Astrocyte (in vitro differentiated cells and primary cell): ENCODE results near the gene RAD21L1. TPM values are rescaled to one million over a fixed set of nuclear protein-coding genes. Genes with fewer than 3 reads are reported as not detected.

Experiments used
- DNase-seq: peaks from one replicate; pipeline ENCODE4 v3.0.0-alpha.2; 2010; ENCODE audit warnings: low read depth
- FAIRE-seq: peaks from 2 replicates; lab custom pipeline; 2011; peaks lifted over from hg19 to GRCh38; lab: Jason Lieb, UNC
- H2AFZ ChIP-seq: 2 replicates; pipeline ENCODE4 v1.6.0; 2012; ENCODE audit warnings: low read depth, low read length, inconsistent platforms
- H3K27ac ChIP-seq: 2 replicates; pipeline ENCODE4 v1.5.1; 2011; ENCODE audit warnings: low read depth, low read length, inconsistent platforms
- H3K27me3 ChIP-seq: 2 replicates; pipeline ENCODE4 v1.6.0; 2011; ENCODE audit warnings: low read length, inconsistent platforms; ENCODE audit not compliant: insufficient read depth
- H3K36me3 ChIP-seq: 2 replicates; pipeline ENCODE4 v1.5.1; 2011; ENCODE audit warnings: low read length, inconsistent platforms; ENCODE audit not compliant: insufficient read depth
- H3K4me1 ChIP-seq: 2 replicates; pipeline ENCODE4 v1.5.1; 2011; ENCODE audit warnings: low read length, inconsistent platforms; ENCODE audit not compliant: insufficient read depth
- H3K4me2 ChIP-seq: 2 replicates; pipeline ENCODE4 v1.6.0; 2012; ENCODE audit warnings: low read length, inconsistent platforms
- H3K4me3 ChIP-seq: 2 replicates; pipeline ENCODE4 v1.5.1; 2011; ENCODE audit warnings: low read depth, mild to moderate bottlenecking, low read length, inconsistent platforms; ENCODE audit not compliant: insufficient read depth
- H3K79me2 ChIP-seq: 2 replicates; pipeline ENCODE4 v1.6.0; 2012; ENCODE audit warnings: mild to moderate bottlenecking, low read length, inconsistent platforms; ENCODE audit not compliant: insufficient read depth
- H3K9ac ChIP-seq: 2 replicates; pipeline ENCODE4 v1.6.0; 2012; ENCODE audit warnings: mild to moderate bottlenecking, low read length, inconsistent platforms
- H3K9me3 ChIP-seq: 2 replicates; pipeline ENCODE4 v1.5.1; 2012; ENCODE audit warnings: low read depth, mild to moderate bottlenecking, low read length, inconsistent platforms; ENCODE audit not compliant: insufficient read depth
- H4K20me1 ChIP-seq: 2 replicates; pipeline ENCODE4 v1.6.0; 2012; ENCODE audit warnings: low read length, inconsistent platforms; ENCODE audit not compliant: insufficient read depth
- H3K27ac Mint-ChIP-seq: one replicate; pipeline ENCODE4 v1.8.0; 2021; ENCODE audit warnings: mild to moderate bottlenecking, mixed read lengths; ENCODE audit not compliant: unreplicated experiment
- H3K27me3 Mint-ChIP-seq: one replicate; pipeline ENCODE4 v1.8.0; 2021; ENCODE audit warnings: low read depth, mixed read lengths; ENCODE audit not compliant: unreplicated experiment
- H3K36me3 Mint-ChIP-seq: one replicate; pipeline ENCODE4 v1.8.0; 2021; ENCODE audit warnings: low read depth, mixed read lengths; ENCODE audit not compliant: unreplicated experiment
- H3K4me1 Mint-ChIP-seq: one replicate; pipeline ENCODE4 v1.8.0; 2021; ENCODE audit warnings: low read depth, mixed read lengths; ENCODE audit not compliant: unreplicated experiment
- H3K4me3 Mint-ChIP-seq: one replicate; pipeline ENCODE4 v1.8.0; 2021; ENCODE audit warnings: mild to moderate bottlenecking, moderate library complexity, mixed read lengths; ENCODE audit not compliant: unreplicated experiment
- H3K9me3 Mint-ChIP-seq: one replicate; pipeline ENCODE4 v1.8.0; 2021; ENCODE audit warnings: mild to moderate bottlenecking, mixed read lengths; ENCODE audit not compliant: unreplicated experiment
- EZH2 ChIP-seq: IDR thresholded peaks from 2 replicates; pipeline ENCODE4 v1.6.1; 2012; ENCODE audit warnings: mild to moderate bottlenecking, low read length, inconsistent platforms; ENCODE audit not compliant: insufficient read depth
- total RNA-seq: library from RNA; stranded (reverse); gene quantifications from 2 replicates; pipeline ENCODE4 v1.2.1, GENCODE V29; 2021
- TF ChIP-seq, protein P1 (sequence below): IDR thresholded peaks from 2 replicates; pipeline ENCODE4 v1.5.1; 2011; ENCODE audit warnings: low read depth, mild to moderate bottlenecking, inconsistent platforms, low read length, moderate library complexity; ENCODE audit not compliant: insufficient read depth

The RAD21L1 gene
- total RNA-seq, 1 donor from 2014 or later: not detected

- no peak overlapping the region for H3K27ac Mint-ChIP-seq
- H3K9me3 Mint-ChIP-seq: peaks cover 7% of the 10 kb centered on the region
- DNase-seq (no peak), FAIRE-seq (no peak)
- peaks cover 25% of the 10 kb centered on the region for H3K27me3 Mint-ChIP-seq
- peaks cover 2% of the 10 kb centered on the region for H3K36me3 Mint-ChIP-seq
- TF ChIP-seq, protein P1, sequence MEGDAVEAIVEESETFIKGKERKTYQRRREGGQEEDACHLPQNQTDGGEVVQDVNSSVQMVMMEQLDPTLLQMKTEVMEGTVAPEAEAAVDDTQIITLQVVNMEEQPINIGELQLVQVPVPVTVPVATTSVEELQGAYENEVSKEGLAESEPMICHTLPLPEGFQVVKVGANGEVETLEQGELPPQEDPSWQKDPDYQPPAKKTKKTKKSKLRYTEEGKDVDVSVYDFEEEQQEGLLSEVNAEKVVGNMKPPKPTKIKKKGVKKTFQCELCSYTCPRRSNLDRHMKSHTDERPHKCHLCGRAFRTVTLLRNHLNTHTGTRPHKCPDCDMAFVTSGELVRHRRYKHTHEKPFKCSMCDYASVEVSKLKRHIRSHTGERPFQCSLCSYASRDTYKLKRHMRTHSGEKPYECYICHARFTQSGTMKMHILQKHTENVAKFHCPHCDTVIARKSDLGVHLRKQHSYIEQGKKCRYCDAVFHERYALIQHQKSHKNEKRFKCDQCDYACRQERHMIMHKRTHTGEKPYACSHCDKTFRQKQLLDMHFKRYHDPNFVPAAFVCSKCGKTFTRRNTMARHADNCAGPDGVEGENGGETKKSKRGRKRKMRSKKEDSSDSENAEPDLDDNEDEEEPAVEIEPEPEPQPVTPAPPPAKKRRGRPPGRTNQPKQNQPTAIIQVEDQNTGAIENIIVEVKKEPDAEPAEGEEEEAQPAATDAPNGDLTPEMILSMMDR: no peak
- TF ChIP-seq EZH2: no peak
- Histone ChIP-seq H3K79me2 (no peaks in the 10 kb centered on the region), H3K27me3 (peaks cover 14% of the 10 kb centered on the region), H4K20me1 (no peaks in the 10 kb centered on the region), H3K36me3 (no peaks in the 10 kb centered on the region), H2AFZ (no peak overlapping the region), H3K4me2 (no peak overlapping the region), H3K4me3 (no peak overlapping the region), H3K9ac (no peak overlapping the region), H3K9me3 (no peaks in the 10 kb centered on the region), H3K27ac (no peak overlapping the region), H3K4me1 (no peaks in the 10 kb centered on the region)
- peak overlapping the region; percentile 60 for H3K4me3 Mint-ChIP-seq
- no peaks in the 10 kb centered on the region for H3K4me1 Mint-ChIP-seq
Measured at GRCh38 chr20:1224205-1224890, 1.5 kb upstream of the RAD21L1 start.

GRCh38 chr20:1225263-1225782 lies 521 bp upstream of the RAD21L1 start:
- H3K79me2 ChIP-seq: no peaks in the 10 kb centered on the region
- DNase-seq (no peak), FAIRE-seq (no peak)
- Mint-ChIP-seq H3K36me3 (peaks cover 2% of the 10 kb centered on the region), H3K9me3 (peaks cover 7% of the 10 kb centered on the region), H3K27me3 (peaks cover 24% of the 10 kb centered on the region), H3K4me1 (no peaks in the 10 kb centered on the region), H3K27ac (no peak overlapping the region), H3K4me3 (peak overlapping the region; percentile 79)
- peak overlapping the region; percentile 79 for H3K4me2 ChIP-seq
- H3K9ac ChIP-seq: no peak overlapping the region
- no peaks in the 10 kb centered on the region for H3K36me3 ChIP-seq
- H3K27me3 ChIP-seq: peaks cover 14% of the 10 kb centered on the region
- no peaks in the 10 kb centered on the region for H4K20me1 ChIP-seq
- no peaks in the 10 kb centered on the region for H3K9me3 ChIP-seq
- no peak overlapping the region for H3K27ac ChIP-seq
- H3K4me1 ChIP-seq: no peaks in the 10 kb centered on the region
- H3K4me3 ChIP-seq: peak overlapping the region; percentile 48
- TF ChIP-seq EZH2: no peak
- TF ChIP-seq, protein P1: no peak
- peak overlapping the region; percentile 77 for H2AFZ ChIP-seq

- Mint-ChIP-seq H3K9me3 (no peaks in the 10 kb centered on the region), H3K4me1 (no peaks in the 10 kb centered on the region), H3K27ac (no peak overlapping the region), H3K36me3 (peaks cover under 1% of the 10 kb centered on the region), H3K27me3 (peaks cover 9% of the 10 kb centered on the region), H3K4me3 (no peak overlapping the region)
- Histone ChIP-seq H3K9me3 (no peaks in the 10 kb centered on the region), H3K9ac (no peak overlapping the region), H2AFZ (no peak overlapping the region), H3K27me3 (peaks cover 33% of the 10 kb centered on the region), H3K36me3 (no peaks in the 10 kb centered on the region), H4K20me1 (no peaks in the 10 kb centered on the region), H3K79me2 (no peaks in the 10 kb centered on the region), H3K27ac (no peak overlapping the region), H3K4me3 (no peak overlapping the region), H3K4me1 (no peaks in the 10 kb centered on the region), H3K4me2 (no peak overlapping the region)
- DNase-seq (no peak), FAIRE-seq (no peak)
- no peak for TF ChIP-seq EZH2
- TF ChIP-seq, protein P1: no peak
Measured at GRCh38 chr20:1229541-1229940, 3.7 kb downstream of the RAD21L1 start.
